HepG2 (cell line): ENCODE results near the gene ASPRV1. TPM values are rescaled to one million over a fixed set of nuclear protein-coding genes. Genes with fewer than 3 reads are reported as not detected.

ENCODE experiments used
- ATF7 ChIP-seq, 2 experiments: fragments of 450-650 bp in 1 of 2; sonication (generic) in 1 of 2; formaldehyde crosslinking in 1 of 2; IDR thresholded peaks; 2 replicates each; pipeline versions ENCODE4 v1.4.0 to v1.6.1; 2016 to 2020; ENCODE audit warnings: antibody characterized with exemption in 1 of 2, mild to moderate bottlenecking in 1 of 2, missing genetic modification reagents in 1 of 2
- CAMTA2 ChIP-seq: sonication (generic); formaldehyde crosslinking; IDR thresholded peaks from 2 replicates; pipeline ENCODE4 v1.4.0; 2020; ENCODE audit warnings: mild to moderate bottlenecking, missing genetic modification reagents, borderline replicate concordance
- DMTF1 ChIP-seq: sonication (generic); formaldehyde crosslinking; IDR thresholded peaks from 2 replicates; pipeline ENCODE4 v1.4.0; 2020; ENCODE audit warnings: mild to moderate bottlenecking, missing genetic modification reagents
- FOXK1 ChIP-seq: sonication (generic); formaldehyde crosslinking; IDR thresholded peaks from 2 replicates; pipeline ENCODE4 v1.4.0; 2020; ENCODE audit warnings: low read depth, missing genetic modification reagents, borderline replicate concordance
- FOXP4 ChIP-seq: sonication (generic); formaldehyde crosslinking; IDR thresholded peaks from 2 replicates; pipeline ENCODE4 v1.4.0; 2020; ENCODE audit warnings: missing genetic modification reagents
- ISL2 ChIP-seq: sonication (generic); formaldehyde crosslinking; IDR thresholded peaks from 2 replicates; pipeline ENCODE4 v1.5.0; 2020; ENCODE audit warnings: missing genetic modification reagents
- MTERF4 ChIP-seq: sonication (generic); formaldehyde crosslinking; IDR thresholded peaks from 2 replicates; pipeline ENCODE4 v1.8.0; 2023; ENCODE audit warnings: mild to moderate bottlenecking, missing genetic modification reagents
- MXI1 ChIP-seq: IDR thresholded peaks from 3 replicates; pipeline ENCODE4 v1.6.1; 2012; ENCODE audit warnings: low read depth, low read length, inconsistent platforms, borderline replicate concordance
- NRL ChIP-seq: sonication (generic); formaldehyde crosslinking; IDR thresholded peaks from 2 replicates; pipeline ENCODE4 v1.5.0; 2020; ENCODE audit warnings: missing genetic modification reagents, mild to moderate bottlenecking, moderate library complexity, borderline replicate concordance
- PCBP2 ChIP-seq: fragments of 200-400 bp; formaldehyde crosslinking; optimal IDR thresholded peaks from 2 replicates; pipeline ENCODE3; 2018; ENCODE audit warnings: low read length, low read depth; ENCODE audit not compliant: poor library complexity, severe bottlenecking
- TAF1 ChIP-seq: sonication (generic); formaldehyde crosslinking; IDR thresholded peaks from 2 replicates; pipeline ENCODE4 v1.4.0; 2020; ENCODE audit warnings: missing genetic modification reagents
- TCF7 ChIP-seq: sonication (generic); IDR thresholded peaks from 2 replicates; pipeline ENCODE4 v1.6.1; 2016; ENCODE audit warnings: antibody characterized with exemption, low read depth
- TCF7L2 ChIP-seq: IDR thresholded peaks from 2 replicates; pipeline ENCODE4 v1.6.1; 2011; ENCODE audit warnings: mild to moderate bottlenecking, low read depth, low read length, moderate library complexity
- UBTF ChIP-seq: sonication (generic); formaldehyde crosslinking; IDR thresholded peaks from 2 replicates; pipeline ENCODE4 v1.4.0; 2020; ENCODE audit warnings: mild to moderate bottlenecking, missing genetic modification reagents
- ZFP36L2 ChIP-seq: sonication (generic); formaldehyde crosslinking; IDR thresholded peaks from 2 replicates; pipeline ENCODE4 v1.4.0; 2020; ENCODE audit warnings: missing genetic modification reagents
- ZNF10 ChIP-seq: sonication (generic); formaldehyde crosslinking; IDR thresholded peaks from 2 replicates; pipeline ENCODE4 v1.4.0; 2020; ENCODE audit warnings: mild to moderate bottlenecking, low read depth, missing genetic modification reagents, borderline replicate concordance
- ZNF138 ChIP-seq: sonication (generic); formaldehyde crosslinking; IDR thresholded peaks from 2 replicates; pipeline ENCODE4 v1.5.0; 2020; ENCODE audit warnings: mild to moderate bottlenecking, low read depth, missing genetic modification reagents
- ZNF20 ChIP-seq: sonication (generic); formaldehyde crosslinking; IDR thresholded peaks from 2 replicates; pipeline ENCODE4 v1.4.0; 2020; ENCODE audit warnings: mild to moderate bottlenecking, moderate library complexity, missing genetic modification reagents
- ZSCAN29 ChIP-seq: sonication (generic); formaldehyde crosslinking; conservative IDR thresholded peaks from 2 replicates; pipeline ENCODE4 v1.4.0; 2020; ENCODE audit warnings: mild to moderate bottlenecking, missing genetic modification reagents
- ZZZ3 ChIP-seq: sonication (generic); formaldehyde crosslinking; IDR thresholded peaks from 2 replicates; pipeline ENCODE4 v1.4.0; 2020; ENCODE audit warnings: missing genetic modification reagents, mild to moderate bottlenecking, borderline replicate concordance
- polyA plus RNA-seq, 8 experiments: library from polyadenylated mRNA; depleted of rRNA in 3 of 8; stranded (reverse) in 7 of 8; unstranded in 1 of 8; fragments of >200 nt; fragmentation: Illumina TruSeq in 4 of 8; extraction: Trizol in 4 of 8; gene quantifications; 2 replicates each; pipeline versions ENCODE4 v1.2.1 to v1.2.3, GENCODE V29; 2011 to 2016; ENCODE audit warnings: low read depth in 4 of 8, missing spikeins in 1 of 8, mixed read lengths in 1 of 8; ENCODE audit not compliant: insufficient read depth in 1 of 8
- total RNA-seq, 5 experiments: library from RNA; depleted of rRNA; stranded (reverse); fragments of >200 nt; fragmentation: Illumina TruSeq; extraction: Trizol; gene quantifications; 2 replicates each; pipeline ENCODE4 v1.2.3, GENCODE V29; 2016; ENCODE audit warnings: low read depth in 1 of 5

Gene ASPRV1
- total and polyA plus RNA-seq, 2 of the 13 experiments (the other 11 are each of a cell fraction or from before 2014, with no cell fraction given): 0.40 to 0.48 TPM

GRCh38 chr2:69933839-69934613, 27.4 kb downstream of the ASPRV1 start (continued):
- TF ChIP-seq DMTF1 (no peak), ZNF138 (CRISPR knock-in tag) (no peak), UBTF (CRISPR knock-in tag) (no peak), ATF7 (IDR thresholded peaks at IDR 0.05) (peak; percentile 83), ATF7 (CRISPR knock-in tag; IDR thresholded peaks at IDR 0.05) (no peak; the same call in 1 of the 2 replicates), PCBP2 (no peak), ZNF20 (no peak), MTERF4 (CRISPR knock-in tag) (no peak), ISL2 (CRISPR knock-in tag) (peak; percentile 78), FOXP4 (CRISPR knock-in tag) (peak; percentile 78; the same call in 1 of the 2 replicates), TCF7 (peak; percentile 29; the same call in 1 of the 2 replicates), CAMTA2 (no peak), FOXK1 (CRISPR knock-in tag) (0 out of 2 replicates have a peak, but pooled peaks have one; percentile 26), ZZZ3 (CRISPR knock-in tag) (no peak), ZFP36L2 (CRISPR knock-in tag) (no peak), MXI1 (peak; percentile 69; the same call in 1 of the 3 replicates), ZNF10 (no peak), ZSCAN29 (no peak), TCF7L2 (no peak), TAF1 (no peak), NRL (CRISPR knock-in tag) (no peak)
